H9 (cell line): ENCODE measurements around the gene BMPR1A. TPM values are rescaled to one million over a fixed set of nuclear protein-coding genes. Genes with fewer than 3 reads are reported as not detected.

ENCODE experiments used
- DNase-seq: peaks from one replicate; pipeline ENCODE4 v3.0.0-alpha.2; 2017
- H2AFZ ChIP-seq: one replicate; pipeline ENCODE4 v1.6.1; 2013; ENCODE audit warnings: mild to moderate bottlenecking, low read length, control low read depth, moderate library complexity
- H2AK5ac ChIP-seq: 2 replicates; pipeline ENCODE4 v1.6.1; 2013; ENCODE audit warnings: low read length, control low read depth, mixed read lengths; ENCODE audit not compliant: insufficient read length
- H2BK120ac ChIP-seq: one replicate; pipeline ENCODE4 v1.6.1; 2013; ENCODE audit warnings: low read depth, mild to moderate bottlenecking, low read length, control low read depth, inconsistent platforms; ENCODE audit not compliant: poor library complexity, severe bottlenecking
- H2BK12ac ChIP-seq: 2 replicates; pipeline ENCODE4 v1.6.1; 2013; ENCODE audit warnings: low read length, control low read depth, mixed read lengths, low read depth; ENCODE audit not compliant: insufficient read length
- H2BK15ac ChIP-seq: 2 replicates; pipeline ENCODE4 v1.6.1; 2013; ENCODE audit warnings: low read depth, low read length, control low read depth
- H2BK20ac ChIP-seq: one replicate; pipeline ENCODE4 v1.6.1; 2013; ENCODE audit warnings: low read depth, mild to moderate bottlenecking, low read length, control low read depth, inconsistent platforms; ENCODE audit not compliant: poor library complexity, severe bottlenecking
- H2BK5ac ChIP-seq: 2 replicates; pipeline ENCODE4 v1.6.1; 2013; ENCODE audit warnings: low read length, control low read depth, mixed read lengths; ENCODE audit not compliant: insufficient read length
- H3K14ac ChIP-seq: 2 replicates; pipeline ENCODE4 v1.6.1; 2013; ENCODE audit warnings: low read length, control low read depth; ENCODE audit not compliant: insufficient read depth
- H3K18ac ChIP-seq: 2 replicates; pipeline ENCODE4 v1.6.1; 2013; ENCODE audit warnings: low read depth, mild to moderate bottlenecking, mixed read lengths, low read length, control low read depth; ENCODE audit not compliant: insufficient read length
- H3K23ac ChIP-seq: 2 replicates; pipeline ENCODE4 v1.6.1; 2013; ENCODE audit warnings: low read length, control low read depth, mixed read lengths, low read depth; ENCODE audit not compliant: insufficient read length
- H3K23me2 ChIP-seq: 2 replicates; pipeline ENCODE4 v1.6.1; 2013; ENCODE audit warnings: low read depth, mild to moderate bottlenecking, mixed read lengths, low read length, control low read depth; ENCODE audit not compliant: insufficient read length, poor library complexity, severe bottlenecking
- H3K27ac ChIP-seq: 2 replicates; pipeline ENCODE4 v1.5.1; 2013; ENCODE audit warnings: low read length, control low read depth, mixed read lengths, low read depth; ENCODE audit not compliant: insufficient read length
- H3K27me3 ChIP-seq: 2 replicates; pipeline ENCODE4 v1.6.1; 2013; ENCODE audit warnings: low read length, control low read depth, inconsistent platforms; ENCODE audit not compliant: insufficient read depth
- H3K4ac ChIP-seq: 2 replicates; pipeline ENCODE4 v1.6.1; 2013; ENCODE audit warnings: low read depth, mild to moderate bottlenecking, control low read depth, inconsistent platforms, low read length, moderate library complexity
- H3K4me1 ChIP-seq: 2 replicates; pipeline ENCODE4 v1.6.1; 2013; ENCODE audit warnings: low read length, control low read depth, inconsistent platforms; ENCODE audit not compliant: insufficient read depth
- H3K4me2 ChIP-seq: 2 replicates; pipeline ENCODE4 v1.6.1; 2013; ENCODE audit warnings: low read length, control low read depth, mixed read lengths; ENCODE audit not compliant: insufficient read length, insufficient read depth
- H3K56ac ChIP-seq: 2 replicates; pipeline ENCODE4 v1.6.1; 2013; ENCODE audit warnings: low read depth, mild to moderate bottlenecking, mixed read lengths, low read length, control low read depth; ENCODE audit not compliant: insufficient read length
- H3K79me1 ChIP-seq: 2 replicates; pipeline ENCODE4 v1.6.1; 2013; ENCODE audit warnings: low read depth, mild to moderate bottlenecking, moderate library complexity, low read length, control low read depth, inconsistent platforms; ENCODE audit not compliant: insufficient read depth, poor library complexity, severe bottlenecking
- H3K79me2 ChIP-seq: 2 replicates; pipeline ENCODE4 v1.6.1; 2013; ENCODE audit warnings: low read length, control low read depth, inconsistent platforms; ENCODE audit not compliant: insufficient read depth
- H3K9ac ChIP-seq: 2 replicates; pipeline ENCODE4 v1.6.1; 2013; ENCODE audit warnings: low read length, control low read depth, mixed read lengths; ENCODE audit not compliant: insufficient read length; ENCODE audit errors: extremely low read depth
- H3K9me3 ChIP-seq: one replicate; pipeline ENCODE4 v1.6.1; 2013; ENCODE audit warnings: low read depth, low read length, inconsistent platforms; ENCODE audit not compliant: control insufficient read depth
- H3T11ph ChIP-seq: one replicate; pipeline ENCODE4 v1.6.1; 2013; ENCODE audit warnings: mild to moderate bottlenecking, low read length, control low read depth, inconsistent platforms
- H4K20me1 ChIP-seq: one replicate; pipeline ENCODE4 v1.6.1; 2013; ENCODE audit not compliant: control insufficient read depth, insufficient read length, insufficient read depth
- H4K5ac ChIP-seq: 2 replicates; pipeline ENCODE4 v1.6.1; 2013; ENCODE audit warnings: low read depth, mild to moderate bottlenecking, mixed read lengths, low read length, control low read depth; ENCODE audit not compliant: insufficient read length
- H4K8ac ChIP-seq: replicated peaks from 2 replicates; pipeline ENCODE4 v1.6.1; 2013; ENCODE audit warnings: low read length, control low read depth, mixed read lengths, low read depth; ENCODE audit not compliant: insufficient read length
- H4K91ac ChIP-seq: 2 replicates; pipeline ENCODE4 v1.6.1; 2013; ENCODE audit warnings: low read depth, mild to moderate bottlenecking, moderate library complexity, mixed read lengths, low read length, control low read depth; ENCODE audit not compliant: insufficient read length
- H3K27ac Mint-ChIP-seq, 3 experiments: 2 replicates in 2 of 3; 3 replicates in 1 of 3; pipeline ENCODE4 v1.8.0; 2020 to 2021; ENCODE audit warnings: mixed read lengths in 3 of 3, mild to moderate bottlenecking in 1 of 3, moderate library complexity in 1 of 3
- H3K27me3 Mint-ChIP-seq: 2 replicates; pipeline ENCODE4 v1.8.0; 2021; ENCODE audit warnings: low read depth, mild to moderate bottlenecking, moderate library complexity, mixed read lengths
- H3K36me3 Mint-ChIP-seq, 3 experiments: 2 replicates in 2 of 3; 3 replicates in 1 of 3; pipeline ENCODE4 v1.8.0; 2020 to 2021; ENCODE audit warnings: low read depth in 3 of 3, mixed read lengths in 3 of 3; ENCODE audit not compliant: insufficient read depth in 1 of 3
- H3K4me1 Mint-ChIP-seq, 2 experiments: 2 replicates each; pipeline ENCODE4 v1.8.0; 2020; ENCODE audit warnings: mixed read lengths in 2 of 2
- H3K4me3 Mint-ChIP-seq, 2 experiments: 2 replicates in 1 of 2; 3 replicates in 1 of 2; pipeline ENCODE4 v1.8.0; 2020 to 2021; ENCODE audit warnings: mild to moderate bottlenecking in 2 of 2, mixed read lengths in 2 of 2, moderate library complexity in 1 of 2
- H3K9me3 Mint-ChIP-seq, 2 experiments: 2 replicates in 1 of 2; 3 replicates in 1 of 2; pipeline ENCODE4 v1.8.0; 2020; ENCODE audit warnings: mild to moderate bottlenecking in 2 of 2, mixed read lengths in 2 of 2, moderate library complexity in 1 of 2
- CTCF ChIP-seq: fragments of 200-600 bp; sonication (generic); conservative IDR thresholded peaks from 3 replicates; pipeline ENCODE4 v1.8.0; 2021; ENCODE audit warnings: antibody characterized with exemption, mild to moderate bottlenecking
- WGBS: extraction: QIAGEN DNeasy Blood & Tissue Kit; methylation state at CpG from one replicate; pipeline ENCODE4 v1.1.7; 2013; ENCODE audit warnings: missing lambda C conversion rate, low lambda C conversion rate, mixed read lengths; ENCODE audit not compliant: insufficient read length; ENCODE audit errors: extremely low coverage; 5-methylcytosine and 5-hydroxymethylcytosine counted together
- total RNA-seq: library from RNA; stranded (reverse); gene quantifications from 2 replicates; pipeline ENCODE4 v1.2.1, GENCODE V29; 2021

BMPR1A gene
- total RNA-seq, 1 experiment from 2014 or later: 138 TPM

DNA sequence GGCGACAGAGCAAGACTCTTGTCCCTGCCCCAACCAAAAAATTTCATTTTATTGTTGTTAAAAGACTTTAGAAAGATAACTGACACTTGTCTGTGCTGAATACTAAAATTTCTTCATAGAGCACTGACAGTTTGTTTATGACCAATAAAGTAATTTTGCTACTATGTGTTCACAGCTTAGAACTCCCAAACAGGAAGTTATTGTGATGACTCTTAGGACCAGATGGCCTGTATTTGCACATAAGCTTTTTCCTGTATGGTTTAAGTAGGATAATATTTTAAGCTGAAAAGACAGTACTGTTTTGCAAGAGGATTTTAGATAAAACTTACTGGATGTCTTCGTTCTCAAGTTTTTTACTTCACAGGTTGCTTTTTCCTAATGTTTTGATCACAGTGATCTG is 120.3 kb downstream of the BMPR1A start:
- no peak overlapping the region for H2BK15ac ChIP-seq
- H3K23ac ChIP-seq: no peak overlapping the region
- Mint-ChIP-seq H3K9me3 (no peaks in the 10 kb centered on the region), H3K4me1 (peaks cover 28 to 36% of the 10 kb centered on the region in 2 experiments), H3K27me3 (no peaks in the 10 kb centered on the region), H3K27ac (no peak overlapping the region), H3K36me3 (peaks cover 10 to 53% (median 30%) of the 10 kb centered on the region in 3 experiments; a peak in 6 of 7 replicates), H3K4me3 (no peak overlapping the region)
- no peaks in the 10 kb centered on the region for H3K9me3 ChIP-seq
- no peak overlapping the region for H3K4ac ChIP-seq
- no peak overlapping the region for H3K14ac ChIP-seq
- no peak overlapping the region for H4K8ac ChIP-seq
- no peak overlapping the region for H2BK20ac ChIP-seq
- no peak overlapping the region for H3K18ac ChIP-seq
- H3K27ac ChIP-seq: no peak overlapping the region
- H2BK5ac ChIP-seq: no peak overlapping the region
- H3K79me1 ChIP-seq: peaks cover 10% of the 10 kb centered on the region
- H4K20me1 ChIP-seq: no peaks in the 10 kb centered on the region
- H2BK12ac ChIP-seq: no peak overlapping the region
- H2BK120ac ChIP-seq: no peak overlapping the region
- no peak overlapping the region for H2AK5ac ChIP-seq
- H3K4me1 ChIP-seq: peaks cover 12% of the 10 kb centered on the region
- H3T11ph ChIP-seq: no peak overlapping the region
- no CpG with 5 or more reads among the region's 2 CpGs for WGBS
- no peak overlapping the region for H3K4me2 ChIP-seq
- TF ChIP-seq CTCF: no peak
- H4K5ac ChIP-seq: no peak overlapping the region
- no peaks in the 10 kb centered on the region for H3K23me2 ChIP-seq
- no peak overlapping the region for H4K91ac ChIP-seq
- H3K79me2 ChIP-seq: peaks cover 7% of the 10 kb centered on the region; the same call in 1 of the 2 replicates
- H2AFZ ChIP-seq: no peak overlapping the region
- H3K56ac ChIP-seq: no peak overlapping the region
- no peak for DNase-seq
- no peaks in the 10 kb centered on the region for H3K27me3 ChIP-seq
- H3K9ac ChIP-seq: no peak overlapping the region
